Fibroblast of lung (primary cell): ENCODE measurements around the gene PFKFB4. TPM values are rescaled to one million over a fixed set of nuclear protein-coding genes. Genes with fewer than 3 reads are reported as not detected.

Source experiments
- DNase-seq, 2 donors: peaks; one replicate each; pipeline versions ENCODE4 v3.0.0 to v3.0.0-alpha.2; 2010; ENCODE audit warnings: low read depth in 2 of 2
- H2AFZ ChIP-seq: 2 replicates; pipeline ENCODE4 v1.5.1; 2012; ENCODE audit warnings: low read length, control low read depth, inconsistent platforms
- H3K27ac ChIP-seq: 2 replicates; pipeline ENCODE4 v1.5.1; 2011; ENCODE audit warnings: low read length, control low read depth; ENCODE audit not compliant: insufficient read depth
- H3K27me3 ChIP-seq: 2 replicates; pipeline ENCODE4 v1.5.1; 2011; ENCODE audit warnings: mild to moderate bottlenecking, low read length; ENCODE audit not compliant: control insufficient read depth, insufficient read depth
- H3K36me3 ChIP-seq: 2 replicates; pipeline ENCODE4 v1.5.1; 2011; ENCODE audit warnings: low read length; ENCODE audit not compliant: control insufficient read depth, insufficient read depth
- H3K4me1 ChIP-seq: 2 replicates; pipeline ENCODE4 v1.5.1; 2011; ENCODE audit warnings: low read length; ENCODE audit not compliant: control insufficient read depth, insufficient read depth; ENCODE audit errors: extremely low read depth
- H3K4me2 ChIP-seq: 2 replicates; pipeline ENCODE4 v1.5.1; 2011; ENCODE audit warnings: low read length, control low read depth; ENCODE audit not compliant: insufficient read depth; ENCODE audit errors: extremely low read depth
- H3K4me3 ChIP-seq, 4 experiments: fragments of 200-600 bp in 1 of 4; sonication (generic) in 1 of 4; replicated peaks in 1 of 4; 2 replicates each; pipeline ENCODE4 v1.5.1; 2011 to 2016; ENCODE audit warnings: low read length in 4 of 4, low read depth in 3 of 4, mild to moderate bottlenecking in 3 of 4, control low read depth in 2 of 4, inconsistent platforms in 1 of 4, mixed read lengths in 1 of 4; ENCODE audit not compliant: insufficient read depth in 1 of 4; ENCODE audit errors: control extremely low read depth in 1 of 4
- H3K79me2 ChIP-seq: 2 replicates; pipeline ENCODE4 v1.5.1; 2012; ENCODE audit warnings: mild to moderate bottlenecking, low read length, inconsistent platforms; ENCODE audit not compliant: control insufficient read depth, insufficient read depth
- H3K9ac ChIP-seq: 2 replicates; pipeline ENCODE4 v1.5.1; 2011; ENCODE audit warnings: mild to moderate bottlenecking, low read length, control low read depth; ENCODE audit not compliant: insufficient read depth
- H3K9me3 ChIP-seq: 2 replicates; pipeline ENCODE4 v1.5.1; 2012; ENCODE audit warnings: low read depth, low read length; ENCODE audit not compliant: control insufficient read depth, insufficient read depth
- H4K20me1 ChIP-seq: 2 replicates; pipeline ENCODE4 v1.5.1; 2011; ENCODE audit warnings: low read length; ENCODE audit not compliant: control insufficient read depth, insufficient read depth; ENCODE audit errors: extremely low read depth
- EZH2 ChIP-seq: IDR thresholded peaks from 2 replicates; pipeline ENCODE4 v1.5.1; 2012; ENCODE audit warnings: low read length, control low read depth, mild to moderate bottlenecking; ENCODE audit errors: missing control alignments
- polyA plus RNA-seq, 2 donors: library from polyadenylated mRNA; depleted of rRNA in 1 of 2; stranded (reverse) in 1 of 2; unstranded in 1 of 2; fragments of >200 nt; gene quantifications; 2 replicates each; pipeline ENCODE4 v1.2.1, GENCODE V29; 2011 to 2012; ENCODE audit warnings: missing spikeins in 1 of 2
- total RNA-seq: library from RNA; depleted of rRNA; stranded (reverse); fragments of >200 nt; gene quantifications from 2 replicates; pipeline ENCODE4 v1.2.1, GENCODE V29; 2014
- TF ChIP-seq, protein P1 (sequence below), 2 donors: IDR thresholded peaks in 1 of 2; conservative IDR thresholded peaks in 1 of 2; 1 replicate in 1 of 2; 2 replicates in 1 of 2; pipeline ENCODE4 v1.5.1; 2011 to 2012; ENCODE audit warnings: low read length in 2 of 2, control low read depth in 1 of 2, inconsistent platforms in 1 of 2, low read depth in 1 of 2, mild to moderate bottlenecking in 1 of 2

Gene PFKFB4
- total and polyA plus RNA-seq, 2 donors (not counting 1 experiment from before 2014, with no cell fraction given): 9.3 to 12.2 TPM

DNA sequence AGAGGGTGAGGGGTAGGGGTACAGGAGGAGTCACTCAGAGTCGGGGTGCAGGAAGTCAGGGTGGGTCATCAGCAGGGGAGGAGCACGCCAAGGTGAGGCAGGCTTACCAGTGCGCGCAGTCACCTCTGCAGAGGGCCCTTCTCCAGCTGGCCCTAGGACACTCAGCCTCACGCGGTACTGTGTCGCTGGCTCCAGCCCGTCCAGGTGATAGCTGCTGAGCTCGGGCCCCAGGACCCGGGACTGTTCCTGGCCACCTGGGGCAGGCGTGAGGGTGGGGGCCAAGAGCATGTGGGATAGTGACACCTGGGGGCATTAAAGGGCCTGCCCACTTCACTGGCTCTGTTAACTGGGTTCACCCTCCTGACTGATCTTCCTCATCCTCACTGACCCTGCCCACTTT is 31.1 kb upstream of the PFKFB4 start:
- Histone ChIP-seq H3K4me1 (no peaks in the 10 kb centered on the region), H3K27me3 (no peaks in the 10 kb centered on the region), H3K9ac (no peak overlapping the region), H2AFZ (no peak overlapping the region), H4K20me1 (no peaks in the 10 kb centered on the region), H3K79me2 (no peaks in the 10 kb centered on the region), H3K9me3 (no peaks in the 10 kb centered on the region), H3K36me3 (peaks cover 7% of the 10 kb centered on the region), H3K4me3 (no peak overlapping the region), H3K4me2 (no peak overlapping the region), H3K27ac (no peak overlapping the region)
- no peak for DNase-seq
- TF ChIP-seq, protein P1, sequence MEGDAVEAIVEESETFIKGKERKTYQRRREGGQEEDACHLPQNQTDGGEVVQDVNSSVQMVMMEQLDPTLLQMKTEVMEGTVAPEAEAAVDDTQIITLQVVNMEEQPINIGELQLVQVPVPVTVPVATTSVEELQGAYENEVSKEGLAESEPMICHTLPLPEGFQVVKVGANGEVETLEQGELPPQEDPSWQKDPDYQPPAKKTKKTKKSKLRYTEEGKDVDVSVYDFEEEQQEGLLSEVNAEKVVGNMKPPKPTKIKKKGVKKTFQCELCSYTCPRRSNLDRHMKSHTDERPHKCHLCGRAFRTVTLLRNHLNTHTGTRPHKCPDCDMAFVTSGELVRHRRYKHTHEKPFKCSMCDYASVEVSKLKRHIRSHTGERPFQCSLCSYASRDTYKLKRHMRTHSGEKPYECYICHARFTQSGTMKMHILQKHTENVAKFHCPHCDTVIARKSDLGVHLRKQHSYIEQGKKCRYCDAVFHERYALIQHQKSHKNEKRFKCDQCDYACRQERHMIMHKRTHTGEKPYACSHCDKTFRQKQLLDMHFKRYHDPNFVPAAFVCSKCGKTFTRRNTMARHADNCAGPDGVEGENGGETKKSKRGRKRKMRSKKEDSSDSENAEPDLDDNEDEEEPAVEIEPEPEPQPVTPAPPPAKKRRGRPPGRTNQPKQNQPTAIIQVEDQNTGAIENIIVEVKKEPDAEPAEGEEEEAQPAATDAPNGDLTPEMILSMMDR (conservative IDR thresholded peaks at IDR 0.05 in 1 of 2, IDR thresholded peaks at IDR 0.05 in 1 of 2; ENCODE audit: low read depth in 1 of 2, low read length in 2 of 2): no peak
- TF ChIP-seq EZH2: no peak

DNA sequence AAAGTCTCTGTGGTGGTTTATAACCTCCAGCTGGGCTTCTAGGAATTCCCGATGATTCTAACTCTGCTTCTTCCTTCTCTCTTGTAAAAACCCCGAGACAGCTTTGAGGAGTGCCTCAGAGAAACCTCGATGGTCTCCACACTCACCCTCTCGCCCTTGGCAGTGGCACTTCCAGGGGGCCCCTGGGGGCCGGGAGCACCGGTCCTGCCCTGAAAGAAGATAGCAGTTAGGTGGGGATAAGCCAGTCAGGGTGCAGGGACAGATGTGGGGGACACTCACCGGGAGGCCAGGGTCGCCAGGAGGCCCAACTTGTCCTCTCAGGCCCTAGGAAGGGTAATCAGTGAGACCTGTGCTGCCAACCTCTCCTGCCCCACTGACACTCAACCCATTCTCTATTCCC is 28.8 kb upstream of the PFKFB4 start:
- Histone ChIP-seq H3K4me1 (no peaks in the 10 kb centered on the region), H4K20me1 (no peaks in the 10 kb centered on the region), H3K79me2 (no peaks in the 10 kb centered on the region), H3K4me3 (no peak overlapping the region), H3K4me2 (no peak overlapping the region), H2AFZ (no peak overlapping the region), H3K9me3 (no peaks in the 10 kb centered on the region), H3K36me3 (peaks cover 6% of the 10 kb centered on the region), H3K9ac (no peak overlapping the region), H3K27ac (no peak overlapping the region), H3K27me3 (no peaks in the 10 kb centered on the region)
- no peak for DNase-seq
- TF ChIP-seq EZH2: no peak

DNA sequence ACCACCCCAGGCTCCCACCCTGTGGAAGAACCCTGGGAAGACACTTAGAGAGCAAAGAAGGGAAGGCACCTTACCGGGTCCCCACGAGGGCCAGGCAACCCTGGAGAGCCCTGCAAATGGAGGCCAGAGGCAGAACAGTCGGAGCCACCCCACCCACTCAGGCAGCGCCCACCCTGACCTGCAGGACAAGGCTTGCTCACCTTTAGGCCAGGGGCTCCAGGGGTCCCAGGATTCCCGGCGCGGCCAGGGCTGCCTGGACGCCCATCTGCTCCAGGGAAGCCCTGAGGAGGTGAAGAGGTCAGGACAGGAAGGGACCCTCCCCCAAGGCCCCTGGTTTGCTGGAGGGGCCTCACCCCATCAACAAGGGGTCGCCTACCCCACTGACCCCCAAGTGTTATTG is 28.2 kb upstream of the PFKFB4 start:
- H3K27me3 ChIP-seq: no peaks in the 10 kb centered on the region
- DNase-seq: no peak
- H3K79me2 ChIP-seq: no peaks in the 10 kb centered on the region
- H2AFZ ChIP-seq: no peak overlapping the region
- H3K9ac ChIP-seq: no peak overlapping the region
- no peak for TF ChIP-seq EZH2
- TF ChIP-seq, protein P1 (conservative IDR thresholded peaks at IDR 0.05 in 1 of 2, IDR thresholded peaks at IDR 0.05 in 1 of 2; ENCODE audit: low read depth in 1 of 2, low read length in 2 of 2): no peak
- no peaks in the 10 kb centered on the region for H3K9me3 ChIP-seq
- H3K4me1 ChIP-seq: no peaks in the 10 kb centered on the region
- H3K4me2 ChIP-seq: no peak overlapping the region
- no peak overlapping the region for H3K27ac ChIP-seq
- H4K20me1 ChIP-seq: no peaks in the 10 kb centered on the region
- H3K36me3 ChIP-seq: peaks cover 6% of the 10 kb centered on the region
- no peak overlapping the region for H3K4me3 ChIP-seq
